Measurements from ENCODE around the gene TRIP4.

DNA sequence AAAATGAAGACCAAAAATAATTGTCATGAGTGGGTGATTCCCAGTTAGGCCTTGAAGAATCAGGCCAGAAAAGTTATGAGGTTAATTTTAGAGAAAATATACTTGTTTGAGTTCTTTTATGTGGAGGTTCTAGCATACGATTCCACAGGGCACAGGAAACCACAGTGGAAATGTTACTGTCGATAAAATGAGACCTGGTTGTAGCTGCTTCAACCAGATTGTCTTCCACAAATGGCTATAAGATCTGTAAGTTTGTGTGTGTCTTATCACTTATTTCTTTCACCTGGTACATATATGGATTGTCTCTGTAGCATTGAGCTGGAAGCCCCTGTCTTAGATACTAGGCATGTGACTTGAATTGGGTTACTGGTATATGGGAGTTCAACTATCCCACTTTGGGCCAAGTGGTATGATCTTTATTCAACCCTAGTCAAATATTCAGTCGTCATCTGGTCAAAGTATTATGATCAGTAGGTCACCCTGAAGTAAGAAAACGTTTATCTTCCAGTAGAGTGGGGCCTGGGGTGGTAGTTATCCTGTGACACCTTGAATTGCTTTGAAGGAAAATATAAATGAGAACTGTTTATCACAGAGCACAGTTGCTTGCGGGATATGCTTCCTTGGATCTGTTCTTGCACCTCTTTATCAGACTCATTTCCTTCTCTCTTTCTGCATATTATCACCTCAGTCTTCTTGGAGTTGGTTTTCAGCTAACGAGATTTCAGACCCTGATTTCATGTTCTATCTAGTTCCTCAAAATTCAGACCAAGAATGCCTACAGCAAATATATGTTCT is 51.2 kb downstream of the TRIP4 start:
- TF ChIP-seq GATA2 (IDR thresholded peaks at IDR 0.05; ENCODE audit: insufficient read depth, insufficient read length, low read depth, low read length) (no peak), EZH2 (IDR thresholded peaks at IDR 0.05; ENCODE audit: borderline replicate concordance, low read depth, low read length, severe bottlenecking) (no peak), POLR2A (IDR thresholded peaks at IDR 0.05; ENCODE audit: low read depth, low read length) (no peak), POLR2AphosphoS5 (IDR thresholded peaks at IDR 0.05; ENCODE audit: insufficient read depth, low read depth, low read length) (no peak), FOS (IDR thresholded peaks at IDR 0.05; ENCODE audit: borderline replicate concordance, insufficient read depth, low read length) (no peak), JUN (IDR thresholded peaks at IDR 0.05; ENCODE audit: borderline replicate concordance, insufficient read depth, insufficient read length, low read depth) (no peak), MYC (IDR thresholded peaks at IDR 0.05; ENCODE audit: low read depth, low read length) (no peak)
- TF ChIP-seq, protein P1, sequence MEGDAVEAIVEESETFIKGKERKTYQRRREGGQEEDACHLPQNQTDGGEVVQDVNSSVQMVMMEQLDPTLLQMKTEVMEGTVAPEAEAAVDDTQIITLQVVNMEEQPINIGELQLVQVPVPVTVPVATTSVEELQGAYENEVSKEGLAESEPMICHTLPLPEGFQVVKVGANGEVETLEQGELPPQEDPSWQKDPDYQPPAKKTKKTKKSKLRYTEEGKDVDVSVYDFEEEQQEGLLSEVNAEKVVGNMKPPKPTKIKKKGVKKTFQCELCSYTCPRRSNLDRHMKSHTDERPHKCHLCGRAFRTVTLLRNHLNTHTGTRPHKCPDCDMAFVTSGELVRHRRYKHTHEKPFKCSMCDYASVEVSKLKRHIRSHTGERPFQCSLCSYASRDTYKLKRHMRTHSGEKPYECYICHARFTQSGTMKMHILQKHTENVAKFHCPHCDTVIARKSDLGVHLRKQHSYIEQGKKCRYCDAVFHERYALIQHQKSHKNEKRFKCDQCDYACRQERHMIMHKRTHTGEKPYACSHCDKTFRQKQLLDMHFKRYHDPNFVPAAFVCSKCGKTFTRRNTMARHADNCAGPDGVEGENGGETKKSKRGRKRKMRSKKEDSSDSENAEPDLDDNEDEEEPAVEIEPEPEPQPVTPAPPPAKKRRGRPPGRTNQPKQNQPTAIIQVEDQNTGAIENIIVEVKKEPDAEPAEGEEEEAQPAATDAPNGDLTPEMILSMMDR (IDR thresholded peaks at IDR 0.05; ENCODE audit: extremely low read depth in 1 of 2, insufficient read depth in 1 of 2, low read depth in 1 of 2, low read length in 2 of 2): no peak
- TF ChIP-seq, protein P2, sequence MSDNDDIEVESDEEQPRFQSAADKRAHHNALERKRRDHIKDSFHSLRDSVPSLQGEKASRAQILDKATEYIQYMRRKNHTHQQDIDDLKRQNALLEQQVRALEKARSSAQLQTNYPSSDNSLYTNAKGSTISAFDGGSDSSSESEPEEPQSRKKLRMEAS (IDR thresholded peaks at IDR 0.05; ENCODE audit: insufficient read depth, insufficient read length): no peak

All from endothelial cell of umbilical vein (primary cell).